NCI-H2196 (cell line): ENCODE results near the gene ITPR1.

Experiments used
- DNase-seq: peaks from one replicate; lab custom pipeline; 2025; ENCODE audit not compliant: unreplicated experiment; lab: John Stamatoyannopoulos, UW

The ITPR1 gene

GRCh38 chr3:4753073-4753691, 260.0 kb downstream of the ITPR1 start:
- DNase-seq = no peak

- no peak for DNase-seq
Measured at GRCh38 chr3:4754180-4755086, 261.3 kb downstream of the ITPR1 start.

- no peak for DNase-seq
Measured at GRCh38 chr3:4755566-4755965, 262.4 kb downstream of the ITPR1 start.

- no peak for DNase-seq
Measured at GRCh38 chr3:4756057-4756775, 263.1 kb downstream of the ITPR1 start.

- no peak for DNase-seq
Measured at GRCh38 chr3:4756855-4757574, 263.9 kb downstream of the ITPR1 start.

- no peak for DNase-seq
Measured at GRCh38 chr3:4757575-4758248, 264.6 kb downstream of the ITPR1 start.

- no peak for DNase-seq
Measured at GRCh38 chr3:4758249-4758860, 265.2 kb downstream of the ITPR1 start.

- no peak for DNase-seq
Measured at GRCh38 chr3:4758957-4759656, 266.0 kb downstream of the ITPR1 start.

GRCh38 chr3:4759689-4760312, 266.7 kb downstream of the ITPR1 start:
- DNase-seq = no peak

- DNase-seq = no peak
Measured at GRCh38 chr3:4761759-4762158, 268.6 kb downstream of the ITPR1 start.

GRCh38 chr3:4762481-4763230, 269.5 kb downstream of the ITPR1 start:
- DNase-seq = peak; percentile 1

GRCh38 chr3:4763604-4764247, 270.6 kb downstream of the ITPR1 start:
- no peak for DNase-seq

- DNase-seq = no peak
Measured at GRCh38 chr3:4765212-4765611, 272.1 kb downstream of the ITPR1 start.

- DNase-seq = no peak
Measured at GRCh38 chr3:4766263-4766662, 273.1 kb downstream of the ITPR1 start.

- no peak for DNase-seq
Measured at GRCh38 chr3:4766716-4767499, 273.8 kb downstream of the ITPR1 start.

- no peak for DNase-seq
Measured at GRCh38 chr3:4768021-4768420, 274.9 kb downstream of the ITPR1 start.

- no peak for DNase-seq
Measured at GRCh38 chr3:4768521-4768920, 275.4 kb downstream of the ITPR1 start.
